GM23338 (cell line): ENCODE measurements around the gene HOXA3.

Experiments
- CREB1 ChIP-seq: fragments of 250-450 bp; sonication (Bioruptor Pico); IDR thresholded peaks from 2 replicates; pipeline ENCODE4 v1.5.0; 2020; ENCODE audit warnings: low read depth, mild to moderate bottlenecking, moderate library complexity
- CTCF ChIP-seq, 2 experiments: fragments of 200-600 bp in 1 of 2; sonication (generic) in 1 of 2; conservative IDR thresholded peaks; 2 replicates each; pipeline versions ENCODE4 v1.5.1 to v1.6.1; 2016 to 2017; ENCODE audit warnings: antibody characterized with exemption in 2 of 2, low read depth in 2 of 2, mild to moderate bottlenecking in 2 of 2, moderate library complexity in 1 of 2
- ETS1 ChIP-seq: IDR thresholded peaks from 2 replicates; pipeline ENCODE4 v1.6.1; 2016; ENCODE audit warnings: antibody characterized with exemption
- EZH2 ChIP-seq: fragments of 200-600 bp; sonication (generic); IDR thresholded peaks from one replicate; pipeline ENCODE4 v1.8.0; 2017; ENCODE audit warnings: antibody characterized with exemption, mild to moderate bottlenecking, low read depth; ENCODE audit not compliant: unreplicated experiment
- EZH2phosphoT487 ChIP-seq: fragments of 200-600 bp; sonication (generic); IDR thresholded peaks from one replicate; pipeline ENCODE4 v1.8.1; 2018; ENCODE audit warnings: antibody characterized with exemption; ENCODE audit not compliant: unreplicated experiment
- JUNB ChIP-seq: IDR thresholded peaks from one replicate; pipeline ENCODE4 v1.6.1; 2016; ENCODE audit warnings: antibody characterized with exemption; ENCODE audit not compliant: unreplicated experiment
- NANOG ChIP-seq: IDR thresholded peaks from 2 replicates; pipeline ENCODE4 v1.6.1; 2016; ENCODE audit warnings: antibody characterized with exemption, borderline replicate concordance
- POLR2AphosphoS5 ChIP-seq: IDR thresholded peaks from 2 replicates; pipeline ENCODE4 v1.6.1; 2016; ENCODE audit warnings: antibody characterized with exemption, low read depth
- REST ChIP-seq: IDR thresholded peaks from one replicate; pipeline ENCODE4 v1.6.1; 2018; ENCODE audit warnings: antibody characterized with exemption; ENCODE audit not compliant: unreplicated experiment
- STAT1 ChIP-seq: IDR thresholded peaks from one replicate; pipeline ENCODE4 v1.6.1; 2016; ENCODE audit warnings: antibody characterized with exemption; ENCODE audit not compliant: unreplicated experiment
- ZNF114 ChIP-seq: fragments of 250-450 bp; sonication (Bioruptor Pico); IDR thresholded peaks from 2 replicates; pipeline ENCODE4 v1.5.0; 2020; ENCODE audit warnings: mild to moderate bottlenecking, moderate library complexity
- ZNF462 ChIP-seq: fragments of 250-450 bp; sonication (Bioruptor Pico); IDR thresholded peaks from 2 replicates; pipeline ENCODE4 v1.5.0; 2020; ENCODE audit warnings: mild to moderate bottlenecking, moderate library complexity

GRCh38 chr7:27175626-27176523 is 23.5 kb upstream of the HOXA3 start:
- no peak for TF ChIP-seq POLR2AphosphoS5
- peak; percentile 79 for TF ChIP-seq EZH2phosphoT487
- no peak for TF ChIP-seq CTCF (conservative IDR thresholded peaks at IDR 0.05; ENCODE audit: low read depth in 2 of 2)
- no peak for TF ChIP-seq STAT1
- TF ChIP-seq EZH2 = peak; percentile 95
- TF ChIP-seq ZNF462 = no peak
- TF ChIP-seq CREB1 = no peak
- no peak for TF ChIP-seq NANOG
- TF ChIP-seq REST = no peak
- TF ChIP-seq ETS1 = no peak
- no peak for TF ChIP-seq JUNB
- no peak for TF ChIP-seq ZNF114 (CRISPR knock-in tag)
